GM10847 (cell line): ENCODE data around the gene UNC93B1.

Experiments used
- POLR2A ChIP-seq: IDR thresholded peaks from 2 replicates; pipeline ENCODE4 v1.6.1; 2011; ENCODE audit not compliant: insufficient read length; ENCODE audit errors: extremely low read depth

UNC93B1 gene, protein sequence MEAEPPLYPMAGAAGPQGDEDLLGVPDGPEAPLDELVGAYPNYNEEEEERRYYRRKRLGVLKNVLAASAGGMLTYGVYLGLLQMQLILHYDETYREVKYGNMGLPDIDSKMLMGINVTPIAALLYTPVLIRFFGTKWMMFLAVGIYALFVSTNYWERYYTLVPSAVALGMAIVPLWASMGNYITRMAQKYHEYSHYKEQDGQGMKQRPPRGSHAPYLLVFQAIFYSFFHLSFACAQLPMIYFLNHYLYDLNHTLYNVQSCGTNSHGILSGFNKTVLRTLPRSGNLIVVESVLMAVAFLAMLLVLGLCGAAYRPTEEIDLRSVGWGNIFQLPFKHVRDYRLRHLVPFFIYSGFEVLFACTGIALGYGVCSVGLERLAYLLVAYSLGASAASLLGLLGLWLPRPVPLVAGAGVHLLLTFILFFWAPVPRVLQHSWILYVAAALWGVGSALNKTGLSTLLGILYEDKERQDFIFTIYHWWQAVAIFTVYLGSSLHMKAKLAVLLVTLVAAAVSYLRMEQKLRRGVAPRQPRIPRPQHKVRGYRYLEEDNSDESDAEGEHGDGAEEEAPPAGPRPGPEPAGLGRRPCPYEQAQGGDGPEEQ

DNA sequence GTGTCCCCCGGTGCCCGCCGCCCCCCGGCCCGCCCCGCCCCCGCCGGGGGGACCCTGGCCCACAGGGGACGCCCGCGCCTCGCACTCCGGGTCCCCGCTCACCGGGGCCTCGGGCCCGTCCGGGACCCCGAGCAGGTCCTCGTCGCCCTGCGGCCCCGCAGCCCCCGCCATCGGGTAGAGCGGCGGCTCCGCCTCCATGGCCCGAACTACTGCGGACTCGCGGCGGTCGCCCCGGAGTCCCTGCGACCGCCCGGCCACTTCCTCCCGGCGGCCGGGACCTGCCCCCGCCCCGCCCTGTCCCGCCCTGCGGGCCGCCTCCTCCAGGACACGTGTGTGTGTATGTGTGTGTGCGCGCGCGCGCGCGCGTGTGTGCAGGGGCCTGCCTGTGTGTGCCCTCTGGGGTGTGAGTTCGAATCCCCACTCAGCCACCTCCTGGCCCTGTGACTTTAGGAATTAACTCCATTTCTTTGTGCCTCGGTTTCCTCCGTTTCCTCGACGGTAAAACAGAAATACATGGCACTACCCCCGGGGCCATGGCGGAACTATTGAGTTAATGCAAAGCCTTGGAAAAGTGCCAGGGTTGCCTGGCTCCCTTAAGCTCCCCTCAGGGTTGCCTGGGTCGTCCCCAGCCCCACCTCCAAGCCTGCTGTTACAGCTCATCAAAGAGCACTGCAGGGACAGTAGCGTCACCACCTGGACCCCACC is at the start of gene UNC93B1:
Gene UNC93B1, minus strand, starts transcription at position 252 of the 705 bp plus-strand sequence. Its CDS starts 54 bp downstream, at position 198.
- peak; percentile 67 for TF ChIP-seq POLR2A

DNA sequence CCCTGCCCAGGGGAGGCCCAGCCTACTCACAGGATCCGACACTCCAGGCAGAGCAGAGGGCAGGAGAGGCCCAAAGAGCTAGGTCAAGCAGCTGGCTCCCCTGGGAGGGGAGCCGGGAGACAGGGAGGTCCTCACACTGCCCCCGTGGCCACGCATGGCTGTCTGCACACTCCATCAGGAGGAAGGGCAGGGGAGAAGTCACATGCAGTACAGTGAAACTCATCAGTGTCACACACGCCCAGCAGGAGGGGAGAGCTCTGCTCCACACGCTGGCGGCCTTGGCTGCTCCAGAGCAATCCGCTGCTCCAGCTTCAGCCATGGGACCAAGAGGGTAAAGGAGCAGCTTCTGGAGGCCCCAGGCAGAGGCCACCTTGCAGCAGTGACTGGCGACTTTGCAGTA is 49.2 kb upstream of the UNC93B1 start:
- TF ChIP-seq POLR2A, result no peak

DNA sequence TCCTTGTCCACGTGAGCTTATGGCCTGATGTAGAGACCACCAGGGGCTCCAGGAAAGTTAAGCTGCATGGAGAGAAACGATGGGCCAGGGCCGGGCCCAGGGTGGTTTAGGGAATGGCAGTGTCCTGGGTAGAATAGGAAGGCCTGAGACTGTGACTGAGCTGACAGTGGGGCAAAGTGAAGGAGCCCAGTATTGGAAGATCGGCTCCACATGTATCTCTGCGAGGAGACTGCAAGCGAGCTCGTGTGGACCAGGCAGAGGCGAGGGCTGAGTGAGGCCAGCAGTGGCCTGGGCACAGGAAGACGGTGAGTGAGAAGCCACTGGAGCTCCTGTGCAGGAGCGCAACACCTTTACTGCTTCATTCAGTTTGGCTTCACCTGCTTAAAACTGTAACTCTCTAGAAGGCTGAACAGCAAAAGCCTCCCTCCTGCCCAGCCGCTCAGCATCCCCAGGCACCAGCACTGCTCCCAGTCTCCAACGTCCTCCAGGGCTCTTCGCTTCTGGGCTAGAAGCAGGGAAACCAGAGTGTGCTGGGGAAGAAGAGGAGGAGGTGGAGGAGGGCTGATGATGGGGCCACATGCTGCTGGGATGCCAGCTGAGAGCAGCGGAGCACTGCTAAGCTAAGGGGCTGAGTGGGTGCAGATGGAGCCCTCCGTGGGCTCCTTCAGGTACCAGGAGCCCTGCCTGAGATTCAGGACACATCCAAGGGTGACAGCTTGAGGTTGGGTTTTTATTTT is 48.4 kb upstream of the UNC93B1 start:
- TF ChIP-seq POLR2A, result peak; percentile 2

DNA sequence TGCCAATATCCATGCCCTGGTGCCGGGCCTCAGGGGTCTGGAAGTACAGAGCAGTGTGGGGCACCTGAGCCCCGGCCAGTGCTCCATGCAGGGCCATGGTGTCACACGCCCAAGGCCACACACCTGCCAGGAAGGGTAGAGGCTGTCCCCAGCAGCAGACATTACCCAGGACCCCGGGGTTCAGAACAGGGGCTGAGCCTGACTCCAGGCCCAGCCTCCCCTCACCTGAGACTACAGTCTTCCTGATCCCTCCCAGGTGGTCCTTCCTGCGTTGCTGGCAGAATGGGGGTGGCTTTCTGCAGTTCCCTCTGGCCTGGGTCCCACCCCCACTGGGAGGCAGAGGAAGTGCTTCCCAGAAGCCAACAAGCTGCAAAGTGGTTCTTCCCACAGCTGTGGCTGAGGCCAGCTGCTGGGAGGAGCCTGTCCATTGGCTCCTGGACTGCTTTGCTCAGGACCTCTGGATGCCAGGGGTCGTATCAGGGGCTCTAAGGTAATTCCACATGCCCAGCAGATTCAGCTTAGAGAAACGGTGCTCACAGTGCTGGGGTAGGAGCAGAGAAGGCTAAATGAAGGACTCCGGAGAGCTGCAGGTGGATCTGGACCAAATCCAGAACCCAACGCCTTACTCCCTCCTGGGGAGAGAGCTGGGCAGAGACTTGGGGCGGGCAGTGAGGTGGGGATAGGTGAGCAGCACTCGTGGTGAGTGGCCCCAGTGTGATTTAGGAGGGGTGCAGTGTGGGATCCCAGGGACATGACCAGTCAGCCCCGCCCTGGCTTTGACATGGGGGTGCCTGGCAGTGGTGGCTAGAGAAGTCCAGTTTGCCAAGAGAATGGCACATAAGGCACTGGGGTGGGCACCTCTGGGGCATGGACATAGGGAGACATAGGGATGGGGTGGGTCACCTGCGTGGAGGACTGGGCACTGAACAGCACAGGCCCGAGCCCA is 47.6 kb upstream of the UNC93B1 start:
- peak; percentile 20 for TF ChIP-seq POLR2A

DNA sequence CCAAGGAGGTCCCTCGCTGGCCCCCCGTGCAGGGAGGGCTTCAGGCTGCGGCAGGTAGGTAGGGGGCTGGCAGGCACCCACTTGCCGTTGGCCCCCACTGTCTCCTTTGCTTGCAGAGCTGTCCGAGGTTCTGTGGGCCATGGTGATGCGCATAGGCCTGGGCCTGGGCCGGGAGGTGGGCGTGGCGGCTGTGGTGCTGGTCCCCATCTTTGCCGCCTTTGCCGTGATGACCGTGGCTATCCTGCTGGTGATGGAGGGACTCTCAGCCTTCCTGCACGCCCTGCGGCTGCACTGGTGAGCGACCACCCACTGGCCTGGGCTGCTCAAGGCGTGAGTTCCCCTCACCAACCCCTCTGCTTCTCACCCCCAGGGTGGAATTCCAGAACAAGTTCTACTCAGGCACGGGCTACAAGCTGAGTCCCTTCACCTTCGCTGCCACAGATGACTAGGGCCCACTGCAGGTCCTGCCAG is 46.5 kb upstream of the UNC93B1 start:
- no peak for TF ChIP-seq POLR2A

DNA sequence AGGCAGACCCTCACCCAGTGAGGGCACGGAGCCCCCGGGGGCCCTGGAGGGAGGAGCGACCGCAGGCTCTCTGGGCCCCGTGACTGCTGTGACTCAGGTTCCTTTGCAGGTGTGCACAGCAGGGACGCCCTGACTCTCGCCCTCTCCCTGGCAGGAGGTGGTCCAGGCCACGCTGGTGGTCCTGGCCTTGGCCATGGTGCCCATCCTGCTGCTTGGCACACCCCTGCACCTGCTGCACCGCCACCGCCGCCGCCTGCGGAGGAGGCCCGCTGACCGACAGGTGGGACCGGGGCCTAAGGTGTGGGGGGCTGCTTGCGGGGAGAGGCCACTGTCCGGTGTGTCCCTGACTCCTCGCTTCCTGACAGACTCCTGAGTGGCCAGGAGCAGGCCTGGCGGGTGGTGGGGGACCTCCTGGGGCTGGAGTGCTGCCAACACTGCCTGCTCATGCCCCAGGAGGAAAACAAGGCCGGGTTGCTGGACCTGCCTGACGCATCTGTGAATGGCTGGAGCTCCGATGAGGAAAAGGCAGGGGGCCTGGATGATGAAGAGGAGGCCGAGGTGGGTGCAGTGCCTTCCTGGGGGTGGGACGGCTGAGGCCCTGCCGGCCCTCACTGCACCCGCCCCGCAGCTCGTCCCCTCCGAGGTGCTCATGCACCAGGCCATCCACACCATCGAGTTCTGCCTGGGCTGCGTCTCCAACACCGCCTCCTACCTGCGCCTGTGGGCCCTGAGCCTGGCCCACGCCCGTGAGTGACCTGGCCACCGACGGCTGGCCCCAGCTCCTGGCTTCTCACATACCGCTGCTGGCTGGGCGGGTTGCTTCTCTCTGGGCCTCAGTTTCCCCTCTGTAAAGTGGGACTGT is 45.8 kb upstream of the UNC93B1 start:
- TF ChIP-seq POLR2A, result no peak

DNA sequence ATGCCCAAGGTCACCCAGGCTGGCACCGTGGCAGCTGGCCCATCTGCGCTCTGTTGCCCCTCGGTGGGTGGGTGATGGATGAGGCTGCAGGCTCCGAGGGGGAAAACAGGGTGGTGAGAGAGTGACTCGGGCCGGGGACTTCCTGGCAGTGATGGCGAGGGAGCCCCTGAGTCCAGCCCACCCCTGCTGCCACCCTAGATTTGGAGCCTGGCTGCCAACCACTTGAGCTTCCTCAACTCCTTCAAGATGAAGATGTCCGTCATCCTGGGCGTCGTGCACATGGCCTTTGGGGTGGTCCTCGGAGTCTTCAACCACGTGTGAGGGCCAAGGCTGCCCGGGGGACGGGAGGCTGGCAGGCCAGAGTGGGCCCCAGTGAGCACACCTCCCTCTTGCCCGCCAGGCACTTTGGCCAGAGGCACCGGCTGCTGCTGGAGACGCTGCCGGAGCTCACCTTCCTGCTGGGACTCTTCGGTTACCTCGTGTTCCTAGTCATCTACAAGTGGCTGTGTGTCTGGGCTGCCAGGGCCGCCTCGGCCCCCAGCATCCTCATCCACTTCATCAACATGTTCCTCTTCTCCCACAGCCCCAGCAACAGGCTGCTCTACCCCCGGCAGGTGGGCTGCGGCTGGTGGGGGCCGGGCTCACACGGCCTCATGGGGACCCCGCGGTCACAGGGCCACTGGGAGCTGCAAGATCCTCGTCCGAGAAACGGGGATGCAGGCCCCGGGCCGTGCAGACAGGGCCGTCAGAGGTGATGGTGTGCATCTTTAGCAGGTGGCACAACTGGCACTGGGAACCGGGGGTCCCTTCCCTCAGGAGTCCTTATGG is 45.0 kb upstream of the UNC93B1 start:
- TF ChIP-seq POLR2A, result no peak

DNA sequence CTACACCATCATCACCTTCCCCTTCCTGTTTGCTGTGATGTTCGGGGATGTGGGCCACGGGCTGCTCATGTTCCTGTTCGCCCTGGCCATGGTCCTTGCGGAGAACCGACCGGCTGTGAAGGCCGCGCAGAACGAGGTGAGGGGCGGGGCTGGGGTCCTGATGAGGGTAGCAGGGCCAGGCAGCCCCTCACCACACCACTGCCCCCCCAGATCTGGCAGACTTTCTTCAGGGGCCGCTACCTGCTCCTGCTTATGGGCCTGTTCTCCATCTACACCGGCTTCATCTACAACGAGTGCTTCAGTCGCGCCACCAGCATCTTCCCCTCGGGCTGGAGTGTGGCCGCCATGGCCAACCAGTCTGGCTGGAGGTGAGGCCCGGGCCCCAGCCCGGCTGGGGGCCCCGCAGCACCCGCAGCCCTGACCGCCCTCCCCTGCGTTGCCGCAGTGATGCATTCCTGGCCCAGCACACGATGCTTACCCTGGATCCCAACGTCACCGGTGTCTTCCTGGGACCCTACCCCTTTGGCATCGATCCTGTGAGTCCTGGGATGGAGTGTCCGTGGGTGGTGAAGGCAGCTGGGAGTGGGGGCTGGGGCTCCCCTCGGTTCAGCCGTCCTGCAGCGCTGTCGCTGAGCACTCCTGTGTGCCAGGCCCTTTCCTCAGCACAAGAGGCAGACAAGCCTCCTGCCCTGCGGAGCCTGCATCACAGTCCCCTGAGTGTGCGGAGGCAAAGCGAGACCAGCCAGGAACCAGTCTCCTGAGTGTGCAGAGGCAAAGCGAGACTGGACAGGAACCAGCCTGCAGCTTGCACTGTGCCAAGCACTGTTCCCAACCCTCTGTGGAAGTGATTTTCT is 43.8 kb upstream of the UNC93B1 start:
- no peak for TF ChIP-seq POLR2A

DNA sequence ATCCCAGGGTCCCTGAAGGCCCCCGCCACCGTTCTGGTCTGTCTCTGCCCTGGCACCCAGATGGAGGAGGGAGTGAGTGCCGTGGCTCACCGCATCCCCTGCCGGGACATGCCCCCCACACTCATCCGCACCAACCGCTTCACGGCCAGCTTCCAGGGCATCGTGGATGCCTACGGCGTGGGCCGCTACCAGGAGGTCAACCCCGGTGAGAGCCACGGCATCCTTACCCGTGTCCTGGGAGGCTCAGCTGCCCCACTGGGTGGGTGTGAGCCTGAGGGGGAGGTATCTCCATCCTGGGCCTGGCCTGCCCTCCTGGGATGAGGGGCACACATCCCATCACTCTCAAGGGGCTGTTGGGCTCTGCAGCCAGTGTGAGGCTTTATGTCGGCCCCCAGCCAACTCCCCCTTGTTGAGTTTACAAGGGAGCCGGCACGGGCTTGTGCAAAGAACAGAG is 41.0 kb upstream of the UNC93B1 start:
- TF ChIP-seq POLR2A, result no peak

DNA sequence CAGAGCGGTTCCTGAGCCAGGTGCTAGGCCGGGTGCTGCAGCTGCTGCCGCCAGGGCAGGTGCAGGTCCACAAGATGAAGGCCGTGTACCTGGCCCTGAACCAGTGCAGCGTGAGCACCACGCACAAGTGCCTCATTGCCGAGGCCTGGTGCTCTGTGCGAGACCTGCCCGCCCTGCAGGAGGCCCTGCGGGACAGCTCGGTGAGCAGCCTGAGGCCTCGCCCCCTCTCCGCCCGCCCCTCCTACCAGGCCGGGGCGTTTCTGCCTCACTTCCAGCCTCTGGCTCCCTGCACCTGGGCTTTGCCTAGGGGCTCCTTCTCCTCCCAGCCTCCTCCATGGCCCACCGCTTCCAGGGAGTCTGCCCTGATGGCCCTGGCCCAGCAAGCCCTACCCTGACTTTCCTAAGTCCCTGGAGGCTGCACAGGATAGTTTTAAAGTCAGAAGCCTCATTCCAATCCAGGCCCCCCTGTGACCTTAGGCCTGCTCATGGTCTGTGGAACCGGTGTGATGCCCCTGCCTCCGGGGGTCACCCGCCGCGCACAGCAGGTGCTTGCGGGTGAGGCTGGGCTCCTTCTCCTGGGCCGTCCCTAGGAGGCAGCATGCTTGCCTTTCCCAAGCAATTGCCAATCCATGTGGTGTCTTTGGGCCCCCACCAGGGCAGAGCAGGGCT is 40.4 kb upstream of the UNC93B1 start:
- no peak for TF ChIP-seq POLR2A

DNA sequence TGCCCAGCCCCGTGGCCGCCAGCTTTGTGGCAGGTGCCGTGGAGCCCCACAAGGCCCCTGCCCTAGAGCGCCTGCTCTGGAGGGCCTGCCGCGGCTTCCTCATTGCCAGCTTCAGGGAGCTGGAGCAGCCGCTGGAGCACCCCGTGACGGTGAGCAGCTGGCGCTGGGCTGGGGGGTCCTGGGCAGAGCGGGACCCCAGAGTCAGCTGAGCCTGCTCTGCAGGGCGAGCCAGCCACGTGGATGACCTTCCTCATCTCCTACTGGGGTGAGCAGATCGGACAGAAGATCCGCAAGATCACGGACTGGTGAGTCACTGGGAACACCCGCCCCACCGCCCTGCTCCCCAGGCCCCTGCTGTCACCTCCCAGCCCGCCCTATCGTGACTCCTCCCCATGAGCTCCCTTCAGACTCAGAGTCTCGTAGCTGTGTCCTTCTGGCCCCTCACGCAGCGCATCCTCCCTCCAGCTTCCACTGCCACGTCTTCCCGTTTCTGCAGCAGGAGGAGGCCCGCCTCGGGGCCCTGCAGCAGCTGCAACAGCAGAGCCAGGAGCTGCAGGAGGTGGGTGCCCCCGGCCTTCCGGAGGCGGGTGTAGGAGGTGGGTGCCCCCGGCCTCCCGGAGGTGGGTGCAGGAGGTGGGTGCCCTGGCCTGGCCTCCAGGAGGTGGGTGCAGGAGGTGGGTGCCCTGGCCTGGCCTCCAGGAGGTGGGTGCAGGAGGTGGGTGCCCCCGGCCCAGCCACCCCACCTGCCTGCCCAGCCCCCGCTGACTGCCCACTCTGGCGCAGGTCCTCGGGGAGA is 39.6 kb upstream of the UNC93B1 start:
- TF ChIP-seq POLR2A, result no peak
